Osteoblast (primary cell): ENCODE measurements around the gene NT5E. TPM values are rescaled to one million over a fixed set of nuclear protein-coding genes. Genes with fewer than 3 reads are reported as not detected.

ENCODE experiments used
- DNase-seq: peaks from one replicate; pipeline ENCODE4 v3.0.0; 2011; ENCODE audit warnings: low spot score, mixed read lengths; ENCODE audit not compliant: insufficient read length; ENCODE audit errors: missing footprints
- H2AFZ ChIP-seq: 2 replicates; pipeline ENCODE4 v1.6.0; 2011; ENCODE audit warnings: mild to moderate bottlenecking, low read length
- H3K27ac ChIP-seq: 2 replicates; pipeline ENCODE4 v1.5.1; 2011; ENCODE audit warnings: mild to moderate bottlenecking, low read depth, low read length, moderate library complexity
- H3K27me3 ChIP-seq: 2 replicates; pipeline ENCODE4 v1.6.0; 2012; ENCODE audit warnings: mild to moderate bottlenecking, control low read depth, inconsistent platforms, low read length, moderate library complexity; ENCODE audit not compliant: insufficient read depth
- H3K36me3 ChIP-seq: 2 replicates; pipeline ENCODE4 v1.5.1; 2011; ENCODE audit warnings: mild to moderate bottlenecking, low read length, control low read depth, moderate library complexity; ENCODE audit not compliant: insufficient read depth
- H3K4me1 ChIP-seq: 2 replicates; pipeline ENCODE4 v1.5.1; 2011; ENCODE audit warnings: mild to moderate bottlenecking, low read length, control low read depth, moderate library complexity; ENCODE audit not compliant: insufficient read depth
- H3K4me2 ChIP-seq: 2 replicates; pipeline ENCODE4 v1.6.0; 2011; ENCODE audit warnings: mild to moderate bottlenecking, low read length; ENCODE audit not compliant: insufficient read depth
- H3K4me3 ChIP-seq: fragments of 200-600 bp; sonication (generic); 3 replicates; pipeline ENCODE4 v1.5.1; 2012; ENCODE audit warnings: mild to moderate bottlenecking, low read length, inconsistent platforms; ENCODE audit not compliant: insufficient read depth
- H3K79me2 ChIP-seq: 2 replicates; pipeline ENCODE4 v1.6.0; 2012; ENCODE audit warnings: mild to moderate bottlenecking, low read length, control low read depth, inconsistent platforms; ENCODE audit not compliant: insufficient read depth
- H3K9me3 ChIP-seq: 2 replicates; pipeline ENCODE4 v1.5.1; 2011; ENCODE audit warnings: low read depth, low read length, control low read depth
- H4K20me1 ChIP-seq: 2 replicates; pipeline ENCODE4 v1.6.0; 2012; ENCODE audit warnings: mild to moderate bottlenecking, low read length, control low read depth; ENCODE audit not compliant: insufficient read depth
- total RNA-seq: library from RNA; depleted of rRNA; stranded (reverse); fragments of >200 nt; gene quantifications from 2 replicates; pipeline ENCODE4 v1.2.3, GENCODE V29; 2012
- TF ChIP-seq, protein P1 (sequence below): IDR thresholded peaks from 2 replicates; pipeline ENCODE4 v1.5.1; 2011; ENCODE audit warnings: mild to moderate bottlenecking, low read depth, low read length, moderate library complexity; ENCODE audit errors: extremely low read depth

The NT5E gene
- total RNA-seq, 1 donor = 219 TPM

- Histone ChIP-seq H3K79me2 (no peaks in the 10 kb centered on the region), H3K9me3 (no peaks in the 10 kb centered on the region), H3K4me3 (no peak overlapping the region), H3K27ac (peak overlapping the region; percentile 60), H3K27me3 (no peaks in the 10 kb centered on the region), H2AFZ (no peak overlapping the region), H3K4me2 (no peak overlapping the region), H3K36me3 (no peaks in the 10 kb centered on the region), H4K20me1 (no peaks in the 10 kb centered on the region), H3K4me1 (peaks cover 84% of the 10 kb centered on the region)
- TF ChIP-seq, protein P1, sequence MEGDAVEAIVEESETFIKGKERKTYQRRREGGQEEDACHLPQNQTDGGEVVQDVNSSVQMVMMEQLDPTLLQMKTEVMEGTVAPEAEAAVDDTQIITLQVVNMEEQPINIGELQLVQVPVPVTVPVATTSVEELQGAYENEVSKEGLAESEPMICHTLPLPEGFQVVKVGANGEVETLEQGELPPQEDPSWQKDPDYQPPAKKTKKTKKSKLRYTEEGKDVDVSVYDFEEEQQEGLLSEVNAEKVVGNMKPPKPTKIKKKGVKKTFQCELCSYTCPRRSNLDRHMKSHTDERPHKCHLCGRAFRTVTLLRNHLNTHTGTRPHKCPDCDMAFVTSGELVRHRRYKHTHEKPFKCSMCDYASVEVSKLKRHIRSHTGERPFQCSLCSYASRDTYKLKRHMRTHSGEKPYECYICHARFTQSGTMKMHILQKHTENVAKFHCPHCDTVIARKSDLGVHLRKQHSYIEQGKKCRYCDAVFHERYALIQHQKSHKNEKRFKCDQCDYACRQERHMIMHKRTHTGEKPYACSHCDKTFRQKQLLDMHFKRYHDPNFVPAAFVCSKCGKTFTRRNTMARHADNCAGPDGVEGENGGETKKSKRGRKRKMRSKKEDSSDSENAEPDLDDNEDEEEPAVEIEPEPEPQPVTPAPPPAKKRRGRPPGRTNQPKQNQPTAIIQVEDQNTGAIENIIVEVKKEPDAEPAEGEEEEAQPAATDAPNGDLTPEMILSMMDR = no peak
- DNase-seq = no peak
Observed at GRCh38 chr6:85417336-85417735, 32.5 kb upstream of the NT5E start.

DNA sequence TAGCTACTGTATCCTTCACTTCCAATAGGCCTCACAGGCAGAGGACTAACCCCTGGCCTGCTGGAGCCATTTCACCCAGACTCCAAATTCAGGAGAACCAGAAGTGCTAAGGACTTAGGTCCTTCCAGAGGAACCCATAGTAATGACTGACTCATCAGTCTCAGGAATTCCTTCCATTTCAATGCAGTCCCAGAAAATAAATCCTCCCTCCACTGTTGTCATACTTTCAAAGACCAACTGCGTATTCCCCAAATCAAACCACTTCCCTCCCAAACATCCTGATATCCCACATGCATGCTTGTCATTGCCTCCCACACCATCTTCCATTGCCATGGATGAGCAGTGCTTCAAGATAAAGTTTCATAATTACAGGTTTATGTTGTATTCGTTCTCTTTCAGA, 31.8 kb upstream of the NT5E start:
- Histone ChIP-seq H3K4me2 (peak overlapping the region; percentile 37), H3K4me1 (peaks cover 85% of the 10 kb centered on the region), H3K27ac (peak overlapping the region; percentile 51), H3K36me3 (no peaks in the 10 kb centered on the region), H2AFZ (peak overlapping the region; percentile 16), H3K79me2 (no peaks in the 10 kb centered on the region), H4K20me1 (no peaks in the 10 kb centered on the region), H3K27me3 (no peaks in the 10 kb centered on the region), H3K9me3 (no peaks in the 10 kb centered on the region), H3K4me3 (no peak overlapping the region)
- TF ChIP-seq, protein P1 = no peak
- no peak for DNase-seq

DNA sequence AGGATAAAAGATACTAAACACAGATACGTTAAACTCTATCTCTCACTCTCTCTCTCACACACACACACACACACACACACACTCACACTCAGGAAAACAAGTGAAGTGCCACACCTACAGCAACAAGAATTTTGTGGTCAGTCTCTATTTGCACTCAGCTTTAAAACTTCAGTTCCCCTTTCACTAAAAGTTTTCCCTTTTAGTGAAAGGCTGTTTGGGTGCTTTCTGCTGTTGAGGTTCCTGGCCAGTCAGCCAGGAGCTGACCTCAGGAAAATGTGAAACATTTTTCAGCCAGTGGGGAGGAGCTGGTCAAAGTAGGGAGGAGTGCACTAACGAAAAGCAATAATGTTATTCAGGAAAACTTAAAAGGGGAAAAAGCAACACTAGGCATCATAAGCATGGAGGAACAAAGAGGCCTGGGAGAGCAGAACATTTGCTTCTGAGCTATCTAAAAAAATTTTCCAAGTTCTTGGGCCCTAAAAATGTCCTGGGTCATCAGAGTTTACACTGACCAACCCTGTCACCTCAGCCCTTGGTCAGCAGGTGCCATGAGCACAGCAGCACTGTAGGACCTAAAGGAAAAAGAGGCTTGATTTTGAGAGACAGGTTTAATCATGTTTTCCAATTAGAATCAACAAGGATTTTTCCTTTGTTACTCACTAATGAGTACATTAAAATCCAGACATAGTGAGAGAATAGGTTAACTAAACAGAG, 30.7 kb upstream of the NT5E start:
- peak overlapping the region; percentile 51 for H3K27ac ChIP-seq
- H3K4me1 ChIP-seq = peaks cover 80% of the 10 kb centered on the region
- H3K9me3 ChIP-seq = no peaks in the 10 kb centered on the region
- peak overlapping the region; percentile 32 for H3K4me2 ChIP-seq
- TF ChIP-seq, protein P1 = no peak
- H4K20me1 ChIP-seq = no peaks in the 10 kb centered on the region
- H3K36me3 ChIP-seq = no peaks in the 10 kb centered on the region
- H3K4me3 ChIP-seq = no peak overlapping the region
- H2AFZ ChIP-seq = peak overlapping the region; percentile 1
- no peak for DNase-seq
- no peaks in the 10 kb centered on the region for H3K27me3 ChIP-seq
- no peaks in the 10 kb centered on the region for H3K79me2 ChIP-seq

- no peaks in the 10 kb centered on the region for H3K9me3 ChIP-seq
- H3K36me3 ChIP-seq = no peaks in the 10 kb centered on the region
- DNase-seq = no peak
- TF ChIP-seq, protein P1 = no peak
- H3K27ac ChIP-seq = peak overlapping the region; percentile 51
- H4K20me1 ChIP-seq = no peaks in the 10 kb centered on the region
- no peak overlapping the region for H3K4me3 ChIP-seq
- no peak overlapping the region for H2AFZ ChIP-seq
- no peak overlapping the region for H3K4me2 ChIP-seq
- H3K79me2 ChIP-seq = no peaks in the 10 kb centered on the region
- no peaks in the 10 kb centered on the region for H3K27me3 ChIP-seq
- H3K4me1 ChIP-seq = peaks cover 71% of the 10 kb centered on the region
Observed at GRCh38 chr6:85420551-85420950, 29.3 kb upstream of the NT5E start.
